HG03066 (cell line): ENCODE data around the gene BEGAIN.

Experiments
- ATAC-seq: cut with Tn5 transposase; IDR thresholded peaks from one replicate; pipeline ENCODE4 v1.9.1; 2021; ENCODE audit warnings: low read depth; ENCODE audit not compliant: unreplicated experiment

The BEGAIN gene, protein sequence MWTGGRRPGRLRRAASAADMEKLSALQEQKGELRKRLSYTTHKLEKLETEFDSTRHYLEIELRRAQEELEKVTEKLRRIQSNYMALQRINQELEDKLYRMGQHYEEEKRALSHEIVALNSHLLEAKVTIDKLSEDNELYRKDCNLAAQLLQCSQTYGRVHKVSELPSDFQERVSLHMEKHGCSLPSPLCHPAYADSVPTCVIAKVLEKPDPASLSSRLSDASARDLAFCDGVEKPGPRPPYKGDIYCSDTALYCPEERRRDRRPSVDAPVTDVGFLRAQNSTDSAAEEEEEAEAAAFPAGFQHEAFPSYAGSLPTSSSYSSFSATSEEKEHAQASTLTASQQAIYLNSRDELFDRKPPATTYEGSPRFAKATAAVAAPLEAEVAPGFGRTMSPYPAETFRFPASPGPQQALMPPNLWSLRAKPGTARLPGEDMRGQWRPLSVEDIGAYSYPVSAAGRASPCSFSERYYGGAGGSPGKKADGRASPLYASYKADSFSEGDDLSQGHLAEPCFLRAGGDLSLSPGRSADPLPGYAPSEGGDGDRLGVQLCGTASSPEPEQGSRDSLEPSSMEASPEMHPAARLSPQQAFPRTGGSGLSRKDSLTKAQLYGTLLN

GRCh38 chr14:100587086-100587762 is at the start of gene BEGAIN:
Gene BEGAIN (minus strand): TSS chr14:100587417. CDS start chr14:100587290, 127 bp downstream.
- no peak for ATAC-seq

- ATAC-seq, result no peak
Observed at GRCh38 chr14:100636559-100636958, 49.3 kb upstream of the BEGAIN start.

DNA sequence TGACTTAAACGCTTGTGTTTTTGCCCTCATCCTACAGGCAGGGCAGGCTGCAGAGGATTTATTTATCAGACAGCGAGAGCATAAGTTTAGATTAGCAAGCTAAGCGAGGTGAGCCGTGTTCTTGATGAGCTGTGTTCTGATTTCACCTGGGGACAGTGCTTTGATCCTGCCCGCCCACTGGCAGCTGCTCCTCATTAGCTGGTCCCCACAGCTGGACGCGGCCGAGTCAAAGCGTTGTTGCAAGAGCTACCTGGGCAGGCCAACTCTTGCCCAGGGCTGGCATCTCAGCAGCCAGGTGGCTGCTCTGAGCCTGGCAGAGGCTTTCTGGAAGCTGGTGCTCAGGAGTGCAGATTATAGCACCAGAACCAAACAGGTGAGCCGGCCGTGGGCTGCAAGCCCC is 46.8 kb upstream of the BEGAIN start:
- no peak for ATAC-seq

DNA sequence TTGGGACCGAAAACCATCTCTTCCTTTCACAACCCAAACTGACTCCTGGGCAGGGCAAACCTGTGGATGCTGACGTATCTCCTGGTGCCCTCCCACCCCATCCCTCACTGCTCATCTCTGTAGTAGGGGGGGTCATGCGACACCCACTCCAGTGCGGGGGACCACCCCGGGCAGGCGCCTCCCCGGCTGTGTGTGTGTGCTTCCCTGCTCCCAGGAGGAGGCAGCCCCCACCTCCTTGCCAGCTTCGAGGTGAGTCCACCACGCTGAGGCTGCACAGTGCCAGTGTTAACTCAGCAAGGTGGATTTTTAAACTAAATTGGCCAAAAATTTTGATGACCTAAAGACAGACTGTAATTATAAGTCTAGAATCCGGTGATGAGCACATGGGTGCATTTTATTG is 46.2 kb upstream of the BEGAIN start:
- no peak for ATAC-seq

- no peak for ATAC-seq
Observed at GRCh38 chr14:100629696-100630095, 42.5 kb upstream of the BEGAIN start.

GRCh38 chr14:100629098-100629497 is 41.9 kb upstream of the BEGAIN start:
- ATAC-seq, result no peak

- ATAC-seq, result no peak
Observed at GRCh38 chr14:100628225-100628624, 41.0 kb upstream of the BEGAIN start.

DNA sequence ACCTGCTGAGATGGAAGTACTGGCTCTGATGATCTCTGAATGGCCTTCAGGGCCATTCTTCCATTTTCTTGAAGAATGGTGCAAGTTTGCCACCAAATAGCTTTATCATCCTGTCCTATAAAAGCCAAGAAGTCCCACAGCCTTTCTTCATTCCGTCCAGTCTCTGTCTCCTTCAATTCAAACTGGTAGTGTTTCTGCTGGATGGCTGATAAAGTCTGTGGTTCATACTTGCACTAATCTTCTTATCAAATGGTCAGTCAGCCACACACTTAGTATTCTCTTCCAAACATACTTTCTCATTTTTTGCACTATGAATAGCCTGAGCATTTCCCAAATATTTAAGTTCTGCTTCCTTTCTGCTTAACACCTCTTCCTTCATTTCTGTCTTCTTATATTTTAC is 39.4 kb upstream of the BEGAIN start:
- ATAC-seq, result no peak

DNA sequence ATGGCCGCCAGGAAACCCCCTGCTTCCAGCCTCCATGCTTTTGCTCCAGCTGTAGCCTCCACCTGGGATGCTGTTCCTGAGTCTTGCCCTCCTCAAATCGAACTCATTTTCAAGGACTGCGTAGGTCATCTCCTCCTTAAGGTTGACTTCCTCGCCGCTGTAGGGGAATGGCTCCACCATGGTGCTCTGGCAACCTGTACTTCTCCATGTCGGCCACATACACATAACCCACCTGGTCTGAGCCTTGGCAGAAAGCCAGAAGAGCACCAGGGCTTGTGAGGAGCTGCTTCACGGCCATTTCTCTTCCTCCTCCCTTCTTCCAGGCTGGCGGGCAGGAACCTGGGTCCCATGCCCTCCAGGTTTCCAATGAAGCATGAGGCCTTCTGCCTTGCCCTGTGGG is 36.7 kb upstream of the BEGAIN start:
- ATAC-seq, result no peak

DNA sequence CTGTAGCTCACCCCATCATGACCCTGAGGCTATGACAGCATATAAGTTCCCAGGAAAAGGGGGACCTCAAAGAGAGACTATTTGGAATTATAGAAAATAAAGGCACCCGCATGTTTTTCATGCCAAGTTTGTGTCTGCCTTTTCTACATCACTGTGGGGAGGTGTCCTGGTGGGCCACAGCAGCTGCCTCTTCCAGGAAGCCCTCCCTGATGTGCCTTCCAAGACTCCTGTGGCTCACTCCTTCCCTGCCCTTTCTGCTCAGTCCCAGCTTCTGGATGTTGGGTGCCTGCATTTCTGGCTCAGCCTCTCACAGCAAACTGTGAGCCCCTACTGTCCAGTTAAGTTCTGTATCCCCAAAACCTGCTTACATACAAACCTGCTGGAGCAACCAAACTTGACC is 36.3 kb upstream of the BEGAIN start:
- no peak for ATAC-seq

DNA sequence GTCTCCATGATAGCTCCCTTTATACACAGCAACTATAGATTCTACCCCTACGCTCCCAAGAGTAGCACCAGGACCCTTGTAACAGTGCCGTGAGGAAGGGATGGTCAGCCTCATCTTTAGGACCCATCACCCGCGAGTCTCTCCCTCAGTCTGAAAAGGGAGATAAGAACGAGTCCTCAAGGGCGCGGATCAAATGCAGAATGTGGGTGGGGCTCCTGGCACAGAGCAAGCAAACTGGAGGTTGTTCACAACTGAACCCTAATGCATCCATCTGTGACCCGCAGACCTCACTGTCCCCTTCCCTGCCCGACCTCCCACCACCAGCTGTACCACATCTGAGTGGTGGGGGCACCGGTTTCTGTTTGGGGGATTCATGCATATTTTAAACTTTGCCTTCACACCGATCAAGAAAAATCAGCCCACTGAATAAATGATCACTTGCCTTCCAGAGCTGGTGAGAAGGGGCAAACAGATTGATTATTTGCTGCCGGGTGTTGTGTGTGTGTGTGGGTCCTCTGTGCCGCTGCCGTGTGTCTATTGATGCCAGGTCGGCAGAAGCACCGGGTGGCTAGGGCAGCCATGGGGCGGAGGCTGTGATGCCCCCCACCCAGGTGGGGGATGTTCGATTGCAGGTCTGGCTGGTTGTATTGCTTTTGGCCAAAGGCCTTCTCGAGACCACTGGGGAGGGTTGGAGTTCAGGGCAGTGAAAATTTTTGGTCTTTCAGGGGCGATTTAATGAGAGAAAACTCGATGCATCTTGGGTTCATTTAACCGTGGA is 35.7 kb upstream of the BEGAIN start:
- no peak for ATAC-seq

GRCh38 chr14:100622224-100622623 is 35.0 kb upstream of the BEGAIN start:
- ATAC-seq, result no peak

GRCh38 chr14:100621806-100622205 is 34.6 kb upstream of the BEGAIN start:
- no peak for ATAC-seq

DNA sequence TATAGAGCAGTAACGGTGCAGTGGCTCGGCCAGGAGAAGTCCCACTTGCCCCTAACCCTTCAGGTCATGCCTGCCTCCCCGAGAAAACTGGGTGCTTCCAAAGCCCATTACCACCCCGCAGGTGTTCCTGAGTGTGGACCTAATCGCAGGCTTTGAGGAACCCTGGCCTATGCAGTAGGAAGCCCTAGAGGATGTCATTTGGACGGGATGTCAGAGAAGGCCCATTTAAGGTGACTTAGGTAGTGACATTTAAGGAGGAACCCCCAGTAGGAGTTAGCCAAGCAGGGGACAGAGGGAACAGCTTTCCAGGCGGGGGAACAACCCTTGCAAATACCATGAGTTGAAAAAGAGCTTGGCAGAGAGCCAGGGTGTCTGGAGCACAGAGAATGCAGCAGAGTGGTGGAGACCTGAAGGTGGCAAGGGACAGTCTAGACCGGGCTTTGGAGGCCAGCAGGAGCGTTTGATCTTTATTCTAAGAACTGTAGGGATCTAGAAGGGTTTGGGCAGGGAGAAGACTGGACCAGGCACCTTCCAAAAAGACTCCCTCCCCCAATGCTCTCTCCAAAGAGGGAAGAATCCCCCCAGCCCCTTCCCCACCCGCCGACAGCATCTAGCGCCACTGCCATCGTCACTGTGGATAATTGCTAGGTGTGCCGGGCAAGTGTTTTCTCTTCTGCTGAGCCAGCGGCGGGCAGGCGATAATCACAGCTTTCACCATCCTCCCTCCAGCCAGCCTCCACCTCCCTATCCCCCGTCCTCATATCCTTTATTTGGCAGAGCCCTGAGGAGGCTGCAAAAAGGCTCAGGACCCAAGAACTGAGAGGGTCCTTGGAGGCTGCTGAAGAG is 33.3 kb upstream of the BEGAIN start:
- ATAC-seq, result no peak

DNA sequence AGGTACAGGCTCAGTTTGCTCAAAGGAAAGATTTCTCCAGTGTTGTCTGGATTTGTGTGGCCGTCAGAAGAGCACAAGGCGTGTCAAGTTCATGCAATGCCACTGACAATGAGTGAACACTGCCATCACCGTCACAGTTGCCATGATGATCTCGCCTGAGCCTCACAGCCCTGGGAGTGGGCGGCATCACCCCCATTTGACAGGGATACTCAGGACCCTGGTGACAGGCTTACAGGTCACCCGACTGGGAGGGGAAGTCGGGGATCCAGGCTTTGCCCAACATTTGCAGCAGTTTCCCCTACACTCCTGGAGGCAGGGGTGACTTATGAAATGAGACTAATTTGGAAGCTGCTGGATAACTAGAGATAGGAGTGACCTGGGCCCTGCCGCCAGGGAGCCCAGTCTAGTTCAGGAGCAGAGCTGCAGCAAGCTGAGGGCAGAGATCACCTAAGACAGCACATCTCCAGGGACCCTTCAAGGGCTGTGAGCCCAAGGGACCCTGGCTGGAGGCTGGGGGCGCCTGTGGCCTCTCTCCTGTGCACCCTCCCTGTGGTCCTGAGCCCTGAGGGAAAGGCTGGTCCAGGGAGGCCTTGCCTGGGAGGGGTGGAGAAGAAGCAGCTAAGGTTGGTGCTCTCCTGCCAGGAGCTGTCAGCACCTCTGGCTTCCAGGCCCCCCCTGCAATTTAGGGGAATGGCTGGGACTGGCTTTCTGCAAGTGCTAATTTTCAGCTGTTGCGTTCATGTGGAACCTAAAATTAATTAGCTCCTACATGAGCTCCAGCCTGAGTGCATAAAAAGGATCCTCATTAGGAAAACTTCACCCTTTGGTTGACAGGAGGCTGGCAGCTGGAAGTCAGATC is 32.4 kb upstream of the BEGAIN start:
- ATAC-seq, result no peak

- ATAC-seq, result no peak
Observed at GRCh38 chr14:100618763-100619320, 31.6 kb upstream of the BEGAIN start.

GRCh38 chr14:100618318-100618693 is 31.1 kb upstream of the BEGAIN start:
- ATAC-seq, result no peak

DNA sequence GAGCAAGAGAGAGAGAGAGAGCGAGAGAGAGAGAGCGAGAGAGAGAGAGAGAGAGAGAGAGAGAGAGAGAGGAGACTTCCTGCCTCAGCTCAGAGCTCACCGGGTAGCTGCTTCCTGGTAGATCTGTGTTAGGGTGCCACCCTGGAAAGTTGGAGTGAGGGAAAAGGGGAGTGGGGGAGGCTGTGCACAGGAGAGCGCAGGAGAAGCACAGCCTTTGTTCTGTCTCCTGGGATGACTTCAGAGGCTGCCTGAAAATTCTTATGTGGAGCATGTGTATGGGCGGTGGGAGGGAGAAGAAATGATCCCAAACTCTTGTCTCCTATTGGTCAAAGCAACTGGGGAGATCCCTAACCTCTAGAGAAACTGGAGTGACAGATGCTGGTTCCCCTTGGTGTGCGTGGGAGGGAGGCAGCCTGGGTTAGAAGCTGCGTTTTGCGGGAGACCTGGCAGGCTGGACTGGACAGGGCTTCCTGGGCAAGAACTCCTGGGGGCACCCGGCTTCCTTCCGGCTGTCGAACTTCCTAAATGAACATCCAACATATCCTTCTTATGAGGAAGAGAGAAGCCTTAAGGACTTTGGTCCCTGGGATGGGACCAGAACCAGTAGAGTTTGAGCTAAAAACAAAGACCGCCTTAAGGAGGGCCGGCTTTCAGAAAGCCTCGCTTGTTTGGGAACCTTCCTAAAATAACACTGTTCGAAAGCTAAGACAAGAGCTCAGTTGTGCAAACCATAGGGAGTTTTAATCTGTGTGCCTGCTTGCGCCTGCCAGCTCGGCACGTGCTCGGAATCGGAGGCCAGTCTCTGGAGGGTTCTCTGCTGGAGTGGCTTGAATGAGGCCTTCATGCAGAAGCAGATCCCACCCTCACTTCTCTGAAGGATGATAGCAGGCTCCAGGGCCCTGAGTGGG is 30.4 kb upstream of the BEGAIN start:
- ATAC-seq, result no peak
